GM19351 (cell line): ENCODE data around the gene CDK6.
A peak's percentile ranks its signal among the peaks of the same experiment; 100 is the strongest.

ENCODE experiments used
- ATAC-seq: cut with Tn5 transposase; IDR thresholded peaks from one replicate; pipeline ENCODE4 v1.9.1; 2021; ENCODE audit warnings: mild to moderate bottlenecking, moderate library complexity; ENCODE audit not compliant: unreplicated experiment

The CDK6 gene

DNA sequence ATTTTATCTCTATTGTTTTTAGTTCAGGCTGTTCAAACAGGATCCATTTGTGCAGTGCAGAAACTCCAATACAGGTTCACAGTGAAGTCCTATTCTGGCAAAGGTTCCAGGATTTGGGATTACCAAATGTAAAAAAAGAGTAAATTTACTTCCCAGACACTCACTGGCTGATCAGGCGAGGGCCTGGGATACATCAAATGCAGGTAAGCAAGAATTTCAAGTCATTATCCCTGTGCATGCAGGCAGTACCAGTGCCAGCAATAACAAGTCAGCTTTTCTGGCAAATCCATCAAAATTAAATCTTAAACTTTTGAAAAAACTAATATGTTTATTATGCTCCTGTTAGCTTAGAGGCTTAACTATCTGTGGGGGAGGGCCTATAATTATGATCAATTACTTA is 6.3 kb downstream of the CDK6 start:
- no peak for ATAC-seq

DNA sequence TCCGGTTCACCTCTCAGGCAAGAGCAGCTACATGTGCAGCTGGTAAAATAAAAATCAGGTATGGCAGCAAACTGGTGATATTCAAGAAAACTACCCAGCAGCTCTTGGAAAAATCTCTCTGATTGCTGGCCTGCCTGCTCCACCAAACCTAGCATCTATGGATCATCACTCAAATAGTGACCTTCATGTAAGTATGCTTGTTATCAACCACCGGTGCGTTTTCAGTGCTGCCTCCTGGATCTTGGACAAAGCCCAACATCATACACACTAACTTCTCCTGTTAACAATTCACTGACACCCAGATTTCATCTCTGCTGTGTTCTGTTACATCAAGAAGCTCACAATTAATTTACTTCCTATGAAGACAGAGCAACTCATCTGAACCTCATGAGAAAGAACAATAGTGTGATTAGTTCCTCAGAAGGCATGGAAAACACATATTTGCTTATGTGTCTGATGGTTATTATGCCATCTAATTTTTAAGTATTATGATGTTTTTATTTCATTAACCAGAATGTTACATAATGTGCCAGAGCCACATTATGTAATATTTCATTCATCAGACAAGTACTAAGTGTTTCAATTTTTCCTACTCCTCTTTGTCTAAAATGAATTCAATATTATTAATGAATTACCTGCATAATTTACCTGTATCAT is 8.8 kb downstream of the CDK6 start:
- ATAC-seq, result no peak

GRCh38 chr7:92826258-92826938 is 10.0 kb downstream of the CDK6 start:
- no peak for ATAC-seq

GRCh38 chr7:92824901-92825480 is 11.4 kb downstream of the CDK6 start:
- no peak for ATAC-seq

DNA sequence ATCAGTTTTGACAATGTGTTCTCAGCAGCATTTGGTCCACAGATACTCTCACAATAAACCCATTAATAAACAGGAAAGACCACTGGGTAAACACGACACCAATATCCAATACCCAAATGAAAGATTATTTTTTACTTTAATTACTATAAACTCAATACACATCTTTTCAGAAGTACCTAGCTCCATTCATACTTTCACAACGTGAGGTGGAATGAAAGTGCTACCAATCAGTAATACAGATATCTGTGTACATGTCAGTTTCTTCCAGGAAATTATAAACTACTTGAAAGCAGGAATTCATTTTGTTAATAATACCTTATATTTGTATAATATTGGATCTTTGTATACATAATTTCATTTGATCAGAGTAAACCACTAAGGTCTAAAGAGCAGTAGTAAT is 11.9 kb downstream of the CDK6 start:
- ATAC-seq, result no peak

GRCh38 chr7:92823042-92823441 is 13.3 kb downstream of the CDK6 start:
- no peak for ATAC-seq

GRCh38 chr7:92820191-92820590 is 16.2 kb downstream of the CDK6 start:
- ATAC-seq, result no peak

DNA sequence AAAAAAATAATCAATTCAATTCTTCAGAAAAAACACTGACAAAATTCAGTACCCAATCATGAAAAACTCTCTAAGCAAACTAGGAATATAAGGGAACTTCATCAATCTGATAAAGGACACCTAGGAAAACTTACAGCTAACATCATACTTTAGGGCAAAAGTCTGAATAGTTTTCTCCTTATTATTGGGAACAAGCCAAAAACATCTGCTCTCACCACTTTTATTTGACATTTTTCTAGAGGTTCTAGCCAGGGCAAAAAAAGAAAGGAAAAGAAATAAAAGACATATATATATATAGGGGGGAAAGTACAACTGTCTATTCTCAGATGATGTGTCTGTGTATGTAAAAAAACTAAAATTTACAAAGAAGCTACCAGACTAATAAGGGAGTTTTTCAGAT is 19.0 kb downstream of the CDK6 start:
- ATAC-seq, result no peak

DNA sequence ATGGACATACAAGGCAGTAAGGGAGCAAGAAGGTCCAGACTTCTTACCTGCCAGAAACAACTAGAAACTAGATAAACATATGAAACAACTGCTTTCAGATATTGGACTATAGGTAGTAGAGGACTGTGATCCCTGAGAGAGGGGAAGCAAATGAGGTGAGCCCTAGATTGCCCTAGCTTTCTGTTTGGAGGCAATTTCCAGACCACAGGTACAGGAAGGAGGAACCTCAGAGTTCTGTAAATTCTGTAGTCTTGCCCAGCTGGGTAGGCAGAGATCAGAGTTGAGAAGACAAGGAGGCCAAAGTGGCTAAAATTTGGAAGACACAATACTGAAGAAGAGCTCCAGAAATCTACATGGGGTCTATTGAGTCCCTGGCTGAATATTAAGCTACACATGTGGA is 21.0 kb downstream of the CDK6 start:
- ATAC-seq, result peak; percentile 31

GRCh38 chr7:92813390-92814024 is 22.9 kb downstream of the CDK6 start:
- ATAC-seq, result peak; percentile 50

DNA sequence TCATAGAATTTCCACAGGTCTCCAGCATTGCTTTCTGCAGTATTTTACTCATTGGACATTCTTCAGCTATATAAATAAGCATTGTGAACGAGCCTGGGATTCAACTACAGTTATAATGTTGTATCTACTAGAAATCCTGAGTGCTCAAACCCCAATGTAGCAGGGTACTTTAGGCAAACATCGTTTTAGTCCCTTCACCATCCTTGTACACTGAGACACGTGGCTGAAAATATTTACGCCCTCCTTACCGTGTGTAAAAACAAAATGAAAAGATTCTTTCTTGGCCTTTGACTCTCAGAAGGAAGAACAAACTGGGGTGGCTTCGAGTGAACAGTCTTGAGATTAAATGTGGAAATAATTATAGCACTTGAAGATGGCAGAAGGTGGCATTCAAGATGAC is 25.2 kb downstream of the CDK6 start:
- no peak for ATAC-seq

GRCh38 chr7:92809760-92810573 is 26.4 kb downstream of the CDK6 start:
- ATAC-seq, result peak; percentile 79

DNA sequence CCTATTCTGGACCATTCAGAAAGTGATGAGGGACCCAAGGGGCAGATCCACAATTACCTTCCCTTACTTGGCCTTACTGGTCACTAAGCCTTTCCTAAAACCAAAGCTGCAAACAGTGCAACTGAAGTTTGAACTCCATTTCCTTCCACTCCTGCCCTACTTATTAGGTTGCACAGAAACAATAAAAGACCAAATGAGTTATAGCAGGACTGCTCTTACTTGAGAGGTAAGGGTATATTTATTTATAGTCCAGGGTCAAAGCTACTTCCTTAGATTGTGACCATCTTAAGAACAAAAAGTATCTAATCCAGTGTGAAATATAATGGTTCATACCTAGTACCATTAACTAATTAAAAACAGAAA is 27.0 kb downstream of the CDK6 start:
- ATAC-seq, result peak; percentile 28

DNA sequence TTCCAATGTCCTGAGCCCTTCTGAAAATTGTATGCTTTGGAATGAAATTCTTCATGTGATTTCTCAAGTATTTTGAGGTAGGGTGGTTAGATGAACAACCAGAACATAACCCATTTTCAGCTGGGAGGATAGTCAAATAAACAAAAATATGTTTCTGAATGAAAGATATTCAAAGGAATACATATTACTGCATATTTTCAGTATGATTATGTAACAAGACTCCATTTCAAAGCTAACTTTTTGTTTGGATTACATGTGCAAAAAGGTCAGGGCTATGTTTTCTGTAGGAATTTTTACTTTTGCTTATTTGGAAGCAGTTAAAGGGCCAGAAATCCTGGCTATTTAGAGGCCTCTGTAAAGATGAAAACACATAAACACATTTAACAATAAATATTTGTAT is 27.7 kb downstream of the CDK6 start:
- ATAC-seq, result no peak

DNA sequence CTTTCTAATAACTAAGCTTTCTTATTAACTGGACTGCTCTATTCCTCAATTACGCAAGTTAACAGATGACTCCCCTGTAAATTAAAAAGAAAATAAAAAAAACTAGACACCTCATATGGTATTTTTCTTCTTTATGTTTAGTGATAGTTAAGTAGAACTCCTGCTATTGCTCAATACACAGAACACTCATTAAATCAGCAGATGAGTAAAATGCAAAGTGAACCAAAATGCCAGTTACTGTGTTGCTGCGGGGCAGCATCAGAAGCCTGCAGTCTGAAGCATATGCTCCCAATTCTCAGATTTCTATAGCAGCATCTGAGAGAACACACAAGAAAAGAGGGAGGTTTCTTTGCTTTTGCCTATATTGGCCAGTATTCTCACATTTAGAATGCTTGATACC is 28.4 kb downstream of the CDK6 start:
- no peak for ATAC-seq

DNA sequence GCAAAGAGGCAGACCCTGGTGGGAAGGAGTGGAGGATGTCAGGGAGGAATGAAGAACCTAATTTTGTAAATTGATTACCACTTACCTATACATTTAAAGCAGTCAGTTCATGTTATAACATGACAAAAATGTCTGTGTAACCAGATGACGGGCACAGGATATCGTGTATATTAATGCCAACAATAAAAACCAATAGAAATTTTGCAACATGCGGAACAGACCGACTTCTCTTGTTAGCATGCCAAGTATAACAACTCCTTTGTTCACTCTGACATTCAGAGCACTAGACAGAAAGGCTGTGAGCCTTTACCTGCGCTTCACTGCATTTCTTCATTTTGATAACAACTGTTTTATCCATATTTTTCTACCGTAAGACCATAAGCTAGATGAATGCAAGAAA is 29.9 kb downstream of the CDK6 start:
- ATAC-seq, result no peak

GRCh38 chr7:92802406-92802805 is 34.0 kb downstream of the CDK6 start:
- ATAC-seq, result no peak

- ATAC-seq, result peak; percentile 59
Measured at GRCh38 chr7:92799446-92800211, 36.7 kb downstream of the CDK6 start.

- no peak for ATAC-seq
Measured at GRCh38 chr7:92798517-92799249, 37.7 kb downstream of the CDK6 start.

DNA sequence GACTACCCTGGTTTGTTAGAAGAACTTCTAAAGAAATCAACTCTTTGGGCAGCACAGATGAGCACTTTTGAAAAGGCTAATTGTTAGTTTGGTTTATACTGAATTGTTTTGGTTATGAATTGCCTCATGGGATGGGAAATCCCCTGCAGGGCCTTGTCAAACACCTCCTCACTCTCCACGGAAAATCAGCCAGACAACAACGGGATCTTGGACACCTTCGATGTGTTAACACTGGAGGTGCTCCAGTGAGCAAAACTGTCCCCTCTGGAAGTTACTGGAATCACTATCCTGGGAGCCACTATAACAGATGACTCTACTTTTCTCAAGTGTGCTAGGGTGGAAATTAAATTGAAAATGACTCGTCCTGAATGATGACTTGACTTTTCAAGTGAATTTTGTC is 38.7 kb downstream of the CDK6 start:
- peak; percentile 47 for ATAC-seq
